ENCODE measurements around the gene MTX3. TPM values are rescaled to one million over a fixed set of nuclear protein-coding genes. Genes with fewer than 3 reads are reported as not detected.

Gene MTX3
- total and polyA plus RNA-seq, 10 of the 15 experiments (the other 5 are each of a cell fraction or from before 2014, with no cell fraction given), result 1.8 to 18.9 (median 9.3) TPM

- Histone ChIP-seq H3K4me3 (no peak overlapping the region), H3K36me3 (ENCODE audit: control insufficient read depth in 2 of 2, insufficient read depth in 2 of 2, low read length in 1 of 2) (peaks cover 0 to 4% of the 10 kb centered on the region in 2 experiments; a peak in 2 of 4 replicates), H4K20me1 (ENCODE audit: control insufficient read depth, insufficient read depth) (no peaks in the 10 kb centered on the region), H3K27ac (ENCODE audit: control insufficient read depth, insufficient read depth) (no peak overlapping the region), H3K27me3 (replicated peaks in 1 of 2; ENCODE audit: control insufficient read depth in 2 of 2, insufficient read depth in 2 of 2, low read length in 1 of 2) (no peaks in the 10 kb centered on the region), H3K4me1 (ENCODE audit: control insufficient read depth, insufficient read depth, low read length) (no peaks in the 10 kb centered on the region), H3K4me2 (ENCODE audit: control insufficient read depth, insufficient read depth) (no peak overlapping the region), H3K79me2 (ENCODE audit: control insufficient read depth, insufficient read depth, low read length) (no peaks in the 10 kb centered on the region), H2AFZ (ENCODE audit: control insufficient read depth, low read depth, low read length) (no peak overlapping the region), H3K9me3 (replicated peaks; ENCODE audit: control insufficient read depth, insufficient read depth, low read length) (no peaks in the 10 kb centered on the region), H3K9ac (ENCODE audit: control insufficient read depth, insufficient read depth, low read length) (no peak overlapping the region)
- in situ Hi-C loops (cut with MboI) (no loop called here), intact Hi-C loops (cut with micrococcal nuclease; ENCODE audit: unreplicated experiment) (no loop called here)
- BruUV-seq (replicated peaks), result no TSS peak
- 97% methylated on average over 7 of the region's 7 CpGs for WGBS (ENCODE audit: insufficient coverage, insufficient replicate concordance, low lambda C conversion rate, missing lambda C conversion rate)
- FAIRE-seq (no peak), DNase-seq (ENCODE audit: low read depth, low spot score) (no peak), ATAC-seq (no peak)
- RAD21 ChIA-PET (ENCODE audit: unreplicated experiment), result interaction anchor here (1.2 to 1.6 kb wide), 3 partner anchors 13 to 107 kb away, joined by 3 to 5 read pairs (median 4); no protein-coding TSS in a partner anchor
- SMC1A ChIA-PET (ENCODE audit: uncharacterized antibody, unreplicated experiment), result interaction anchor here (0.6 to 1.0 kb wide), 6 partner anchors 9 to 1570 kb away, joined by 3 to 4 read pairs (median 3); no protein-coding TSS in a partner anchor
- TF ChIP-seq IKZF1 (conservative IDR thresholded peaks at IDR 0.05) (no peak), IRF5 (IDR thresholded peaks at IDR 0.05; ENCODE audit: borderline replicate concordance) (no peak), REST (IDR thresholded peaks at IDR 0.05; ENCODE audit: low read depth, low read length) (no peak), RELA (IDR thresholded peaks at IDR 0.05; ENCODE audit: borderline replicate concordance, partially characterized antibody) (no peak), FOXK2 (IDR thresholded peaks at IDR 0.05) (no peak), POU2F2 (IDR thresholded peaks at IDR 0.05; ENCODE audit: borderline replicate concordance, low read depth, low read length) (no peak), NRF1 (conservative IDR thresholded peaks at IDR 0.05; ENCODE audit: low read depth, low read length) (no peak), CHD2 (IDR thresholded peaks at IDR 0.05; ENCODE audit: borderline replicate concordance, low read depth, low read length) (no peak), NBN (IDR thresholded peaks at IDR 0.05) (no peak), CBFB (IDR thresholded peaks at IDR 0.05; ENCODE audit: low read depth) (no peak)
- CTCF ChIA-PET, result no interaction called here
- POLR2A ChIA-PET, result interaction anchor here (1.0 kb wide), 1 partner anchor 13 kb away, joined by 3 read pairs; no protein-coding TSS in a partner anchor
Observed at GRCh38 chr5:79976759-79977515, 14.1 kb downstream of the MTX3 start.

Measured in GM12878 (cell line).